Neural cell (in vitro differentiated cells): ENCODE measurements around the gene GRPR. TPM values are rescaled to one million over a fixed set of nuclear protein-coding genes. Genes with fewer than 3 reads are reported as not detected.

Experiments used
- H2AFZ ChIP-seq: fragments of 200-600, 300-800 bp; sonication (generic), shearing (Covaris generic); 2 replicates; pipeline ENCODE4 v1.6.0; 2014; ENCODE audit warnings: low read depth, mild to moderate bottlenecking, antibody characterized with exemption, low read length, moderate library complexity
- H3F3A ChIP-seq: fragments of 200-600 bp; shearing (Covaris generic); 2 replicates; pipeline ENCODE4 v1.6.1; 2016; ENCODE audit warnings: mild to moderate bottlenecking, moderate library complexity, mixed read lengths, antibody characterized with exemption, low read length; ENCODE audit not compliant: insufficient read depth, poor library complexity, severe bottlenecking
- H3K27ac ChIP-seq: fragments of 200-600, 300-800 bp; sonication (generic), shearing (Covaris generic); 2 replicates; pipeline ENCODE4 v1.5.1; 2014; ENCODE audit warnings: mild to moderate bottlenecking, low read length, moderate library complexity
- H3K27me3 ChIP-seq: fragments of 300-800, 200-600 bp; sonication (generic), shearing (Covaris generic); 2 replicates; pipeline ENCODE4 v1.6.0; 2014; ENCODE audit warnings: mild to moderate bottlenecking, low read depth, low read length, moderate library complexity; ENCODE audit not compliant: insufficient read depth
- H3K36me3 ChIP-seq: fragments of 300-800, 200-600 bp; sonication (generic), shearing (Covaris generic); 2 replicates; pipeline ENCODE4 v1.5.1; 2014; ENCODE audit warnings: mild to moderate bottlenecking, antibody characterized with exemption, low read length, moderate library complexity; ENCODE audit not compliant: insufficient read depth
- H3K4me2 ChIP-seq: fragments of 300-800, 200-600 bp; sonication (generic), shearing (Covaris generic); 2 replicates; pipeline ENCODE4 v1.6.0; 2014; ENCODE audit warnings: mild to moderate bottlenecking, low read length
- H3K4me3 ChIP-seq: fragments of 300-800, 200-600 bp; sonication (generic), shearing (Covaris generic); 2 replicates; pipeline ENCODE4 v1.5.1; 2014; ENCODE audit warnings: mild to moderate bottlenecking, low read length, moderate library complexity
- H3K79me2 ChIP-seq: fragments of 200-600 bp; shearing (Covaris generic); replicated peaks from 2 replicates; pipeline ENCODE4 v1.6.0; 2014; ENCODE audit warnings: mild to moderate bottlenecking, low read length, moderate library complexity; ENCODE audit not compliant: insufficient read depth
- H3K9ac ChIP-seq: fragments of 300-800, 200-600 bp; sonication (generic), shearing (Covaris generic); 2 replicates; pipeline ENCODE4 v1.6.1; 2016; ENCODE audit warnings: mild to moderate bottlenecking, low read length, mixed read lengths
- H3K9me2 ChIP-seq: fragments of 200-600 bp; shearing (Covaris generic); 2 replicates; pipeline ENCODE4 v1.6.1; 2016; ENCODE audit warnings: mild to moderate bottlenecking, low read length, mixed read lengths; ENCODE audit not compliant: insufficient read depth
- H3K9me3 ChIP-seq: fragments of 200-600, 300-800 bp; sonication (generic), shearing (Covaris generic); 2 replicates; pipeline ENCODE4 v1.6.1; 2016; ENCODE audit warnings: mild to moderate bottlenecking, mixed run types, low read length, moderate library complexity, mixed read lengths
- H4K20me1 ChIP-seq: fragments of 200-600 bp; shearing (Covaris generic); 2 replicates; pipeline ENCODE4 v1.6.1; 2016; ENCODE audit warnings: mild to moderate bottlenecking, mixed run types; ENCODE audit not compliant: insufficient read depth
- CTCF ChIP-seq: fragments of 450-650 bp; IDR thresholded peaks from 2 replicates; pipeline ENCODE4 v1.5.1; 2014; ENCODE audit warnings: antibody characterized with exemption, mild to moderate bottlenecking, moderate library complexity; ENCODE audit not compliant: poor library complexity, severe bottlenecking
- EP300 ChIP-seq: fragments of 450-650 bp; conservative IDR thresholded peaks from 2 replicates; pipeline ENCODE4 v1.6.1; 2014; ENCODE audit warnings: antibody characterized with exemption, mild to moderate bottlenecking, moderate library complexity; ENCODE audit not compliant: poor library complexity, severe bottlenecking
- EZH2 ChIP-seq: fragments of 200-600, 300-800 bp; shearing (Covaris generic), sonication (generic); IDR thresholded peaks from 2 replicates; pipeline ENCODE4 v1.6.1; 2014; ENCODE audit warnings: antibody characterized with exemption, low read length, borderline replicate concordance, mild to moderate bottlenecking; ENCODE audit not compliant: insufficient read depth, poor library complexity, severe bottlenecking
- MXI1 ChIP-seq: fragments of 450-650 bp; conservative IDR thresholded peaks from 2 replicates; pipeline ENCODE4 v1.6.1; 2014; ENCODE audit warnings: antibody characterized with exemption, mild to moderate bottlenecking; ENCODE audit not compliant: poor library complexity, severe bottlenecking
- POLR2AphosphoS5 ChIP-seq: IDR thresholded peaks from 2 replicates; pipeline ENCODE4 v1.6.1; 2012
- RAD21 ChIP-seq: fragments of 450-650 bp; conservative IDR thresholded peaks from 2 replicates; pipeline ENCODE4 v1.6.1; 2014; ENCODE audit warnings: antibody characterized with exemption, mild to moderate bottlenecking, moderate library complexity
- REST ChIP-seq: IDR thresholded peaks from 2 replicates; pipeline ENCODE4 v1.6.1; 2012; ENCODE audit warnings: borderline replicate concordance
- SMC3 ChIP-seq: fragments of 450-650 bp; conservative IDR thresholded peaks from 2 replicates; pipeline ENCODE4 v1.6.1; 2014; ENCODE audit warnings: antibody characterized with exemption, mild to moderate bottlenecking, moderate library complexity; ENCODE audit not compliant: poor library complexity
- TAF1 ChIP-seq: IDR thresholded peaks from 2 replicates; pipeline ENCODE4 v1.6.1; 2012; ENCODE audit warnings: low read depth
- polyA plus RNA-seq: library from polyadenylated mRNA; depleted of rRNA; stranded (reverse); fragments of >200 nt; gene quantifications from 2 replicates; pipeline ENCODE4 v1.2.3, GENCODE V29; 2014

The GRPR gene
- polyA plus RNA-seq, 1 donor from 2014 or later = not detected

DNA sequence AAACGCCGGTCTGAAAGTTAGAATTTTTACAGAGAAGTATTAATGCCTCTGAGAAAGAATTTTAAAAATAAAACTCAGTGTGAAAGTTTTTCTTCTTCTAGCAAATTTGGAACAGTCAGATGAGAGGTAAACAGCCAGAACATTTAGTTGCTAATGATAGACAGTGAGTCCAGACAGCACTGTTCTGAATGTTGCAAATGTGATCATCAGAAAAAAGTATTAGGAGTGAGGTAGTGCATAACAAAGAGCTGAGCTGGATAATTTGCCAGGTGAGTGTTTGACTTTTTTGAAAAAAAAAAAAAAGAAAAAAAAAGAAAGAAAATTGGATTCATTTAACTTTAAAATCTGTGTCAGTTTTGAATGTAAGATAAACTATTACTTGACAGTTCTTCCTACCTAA is 42.0 kb upstream of the GRPR start:
- Histone ChIP-seq H3K27ac (no peak overlapping the region), H3K79me2 (no peaks in the 10 kb centered on the region), H3K4me2 (no peak overlapping the region), H3K9ac (no peak overlapping the region), H3F3A (no peaks in the 10 kb centered on the region), H2AFZ (no peak overlapping the region), H4K20me1 (no peaks in the 10 kb centered on the region), H3K27me3 (no peaks in the 10 kb centered on the region), H3K36me3 (no peaks in the 10 kb centered on the region), H3K9me2 (no peaks in the 10 kb centered on the region), H3K9me3 (no peaks in the 10 kb centered on the region), H3K4me3 (no peak overlapping the region)
- TF ChIP-seq TAF1 = no peak
- no peak for TF ChIP-seq MXI1
- no peak for TF ChIP-seq POLR2AphosphoS5
- TF ChIP-seq REST = no peak
- no peak for TF ChIP-seq CTCF
- TF ChIP-seq RAD21 = no peak
- no peak for TF ChIP-seq SMC3
- TF ChIP-seq EP300 = no peak
- TF ChIP-seq EZH2 = no peak

GRCh38 chrX:16082470-16083085 is 40.8 kb upstream of the GRPR start:
- Histone ChIP-seq H3F3A (no peaks in the 10 kb centered on the region), H3K4me2 (no peak overlapping the region), H4K20me1 (no peaks in the 10 kb centered on the region), H3K4me3 (no peak overlapping the region), H3K27ac (no peak overlapping the region), H3K9me3 (no peaks in the 10 kb centered on the region), H2AFZ (no peak overlapping the region), H3K9ac (no peak overlapping the region), H3K79me2 (no peaks in the 10 kb centered on the region), H3K9me2 (no peaks in the 10 kb centered on the region), H3K27me3 (no peaks in the 10 kb centered on the region), H3K36me3 (no peaks in the 10 kb centered on the region)
- TF ChIP-seq RAD21 (no peak), TAF1 (no peak), EP300 (no peak), REST (no peak), POLR2AphosphoS5 (no peak), EZH2 (no peak), MXI1 (no peak), SMC3 (no peak), CTCF (no peak)
